IMR-90 (cell line): Measurements from ENCODE around the gene NCOR1. TPM values are rescaled to one million over a fixed set of nuclear protein-coding genes. Genes with fewer than 3 reads are reported as not detected.

Source experiments
- ATAC-seq: fragments of 200-7000 bp; cut with Tn5 transposase; 2 replicates; pipeline ENCODE4 v1.9.1; 2020; ENCODE audit warnings: low read depth, mild to moderate bottlenecking, moderate library complexity
- BruUV-seq: library from RNA; stranded (reverse); fragments of 400-500 nt; replicated peaks from 2 replicates; lab custom pipeline; 2021; lab: Mats Ljungman, UMichigan
- CTCF ChIA-PET: fragments of 300-600 bp; formaldehyde crosslinking; extraction: SDS; loops from one replicate; lab custom pipeline; 2021; ENCODE audit warnings: antibody characterized with exemption; lab: Yijun Ruan, JAX
- POLR2A ChIA-PET: fragments of 300-600 bp; sonication (Branson Sonifier 250); formaldehyde crosslinking; loops from one replicate; lab custom pipeline; 2022; ENCODE audit warnings: antibody characterized with exemption; ENCODE audit not compliant: unreplicated experiment; lab: Charles Lee
- DNase-seq: peaks from one replicate; pipeline ENCODE4 v3.0.0; 2013
- H2AFZ ChIP-seq: replicated peaks from 2 replicates; pipeline ENCODE3; 2013; ENCODE audit warnings: low read length, mild to moderate bottlenecking; ENCODE audit not compliant: poor library complexity
- H2AK5ac ChIP-seq: 2 replicates; pipeline ENCODE4 v1.6.1; 2013; ENCODE audit warnings: low read depth, low read length, inconsistent platforms
- H2AK9ac ChIP-seq: replicated peaks from 2 replicates; pipeline ENCODE3; 2013; ENCODE audit warnings: mild to moderate bottlenecking, low read depth, low read length, moderate library complexity; ENCODE audit not compliant: poor library complexity
- H2BK120ac ChIP-seq: 2 replicates; pipeline ENCODE4 v1.6.1; 2013; ENCODE audit warnings: low read depth, low read length, inconsistent platforms
- H2BK15ac ChIP-seq: 3 replicates; pipeline ENCODE4 v1.6.1; 2013; ENCODE audit warnings: low read depth, low read length, inconsistent platforms
- H2BK20ac ChIP-seq: 2 replicates; pipeline ENCODE4 v1.6.1; 2013; ENCODE audit warnings: low read depth, mild to moderate bottlenecking, inconsistent platforms, low read length, moderate library complexity
- H2BK5ac ChIP-seq: 2 replicates; pipeline ENCODE4 v1.6.1; 2013; ENCODE audit warnings: mild to moderate bottlenecking, low read depth, low read length, inconsistent platforms; ENCODE audit not compliant: poor library complexity, severe bottlenecking
- H3K14ac ChIP-seq: replicated peaks from 2 replicates; pipeline ENCODE4 v1.6.1; 2013; ENCODE audit warnings: low read depth, low read length, inconsistent platforms
- H3K18ac ChIP-seq: 2 replicates; pipeline ENCODE4 v1.6.1; 2013; ENCODE audit warnings: low read depth, low read length, control low read depth
- H3K23ac ChIP-seq: 2 replicates; pipeline ENCODE4 v1.6.1; 2013; ENCODE audit warnings: low read depth, low read length, inconsistent platforms
- H3K27ac ChIP-seq: 2 replicates; pipeline ENCODE4 v1.5.1; 2013; ENCODE audit warnings: mild to moderate bottlenecking, control low read depth, low read length; ENCODE audit not compliant: insufficient read depth
- H3K27me3 ChIP-seq: 2 replicates; pipeline ENCODE4 v1.6.1; 2013; ENCODE audit warnings: low read length; ENCODE audit not compliant: control insufficient read depth, insufficient read depth
- H3K36me3 ChIP-seq: 2 replicates; pipeline ENCODE4 v1.6.1; 2013; ENCODE audit warnings: low read length, mixed read lengths; ENCODE audit not compliant: control insufficient read depth, insufficient read depth
- H3K4ac ChIP-seq: 2 replicates; pipeline ENCODE4 v1.6.1; 2013; ENCODE audit warnings: low read depth, low read length, inconsistent platforms
- H3K4me1 ChIP-seq: 2 replicates; pipeline ENCODE4 v1.6.1; 2013; ENCODE audit warnings: low read length, mixed read lengths; ENCODE audit not compliant: control insufficient read depth, insufficient read depth
- H3K4me2 ChIP-seq: 2 replicates; pipeline ENCODE4 v1.6.1; 2013; ENCODE audit warnings: low read depth, mild to moderate bottlenecking, control low read depth, low read length, moderate library complexity
- H3K4me3 ChIP-seq: 2 replicates; pipeline ENCODE4 v1.5.1; 2013; ENCODE audit warnings: low read depth, mild to moderate bottlenecking, control low read depth, low read length, moderate library complexity; ENCODE audit not compliant: insufficient read depth
- H3K56ac ChIP-seq: 2 replicates; pipeline ENCODE4 v1.6.1; 2013; ENCODE audit warnings: low read length, inconsistent platforms; ENCODE audit not compliant: insufficient read depth; ENCODE audit errors: extremely low read depth
- H3K79me1 ChIP-seq, 2 experiments: 2 replicates each; pipeline ENCODE4 v1.6.1; 2013; ENCODE audit warnings: low read length in 2 of 2, inconsistent platforms in 1 of 2, low read depth in 1 of 2
- H3K9ac ChIP-seq: 2 replicates; pipeline ENCODE4 v1.6.1; 2013; ENCODE audit warnings: low read depth, low read length, control low read depth
- H3K9me1 ChIP-seq: 2 replicates; pipeline ENCODE4 v1.6.1; 2013; ENCODE audit warnings: low read length, inconsistent platforms; ENCODE audit not compliant: insufficient read depth
- H3K9me3 ChIP-seq: 2 replicates; pipeline ENCODE4 v1.6.1; 2013; ENCODE audit warnings: low read length; ENCODE audit not compliant: control insufficient read depth, insufficient read depth
- H4K20me1 ChIP-seq: 2 replicates; pipeline ENCODE4 v1.6.1; 2013; ENCODE audit warnings: low read length, inconsistent platforms; ENCODE audit not compliant: insufficient read depth
- H4K5ac ChIP-seq: 2 replicates; pipeline ENCODE4 v1.6.1; 2013; ENCODE audit warnings: mild to moderate bottlenecking, low read depth, low read length, control low read depth
- H4K8ac ChIP-seq, 2 experiments: 2 replicates each; pipeline ENCODE4 v1.6.1; 2013; ENCODE audit warnings: low read depth in 2 of 2, low read length in 2 of 2, control low read depth in 1 of 2, inconsistent platforms in 1 of 2
- H4K91ac ChIP-seq: 2 replicates; pipeline ENCODE4 v1.6.1; 2013; ENCODE audit warnings: low read depth, low read length, inconsistent platforms; ENCODE audit not compliant: insufficient read depth
- MAFK ChIP-seq: IDR thresholded peaks from 2 replicates; pipeline ENCODE4 v1.6.1; 2012; ENCODE audit warnings: low read depth, low read length, improper control_type of control experiment
- WGBS, 2 experiments: methylation state at CpG; one replicate each; pipeline versions ENCODE4 v1.1.5 to v1.1.7; 2013; ENCODE audit warnings: missing lambda C conversion rate in 2 of 2; ENCODE audit not compliant: insufficient read length in 1 of 2; ENCODE audit errors: extremely low coverage in 2 of 2; 5-methylcytosine and 5-hydroxymethylcytosine counted together
- dilution Hi-C: fragments of 300-500 bp; cut with HindIII; formaldehyde crosslinking; loops from one replicate; pipeline ENCODE4 v1.14.3; 2018; ENCODE audit warnings: low sequenced_read_pairs; ENCODE audit not compliant: unreplicated experiment
- in situ Hi-C: fragments of 300-500 bp; cut with MboI; formaldehyde crosslinking; loops from 3 replicates; pipeline ENCODE4 v1.14.3; 2019; ENCODE audit warnings: low sequenced_read_pairs, inconsistent platforms, mixed read lengths
- intact Hi-C: fragments of 100-400 bp; cut with micrococcal nuclease; formaldehyde crosslinking; loops from 2 replicates; pipeline ENCODE4 v1.10.0; 2022
- polyA plus RNA-seq, 3 experiments: library from polyadenylated mRNA; depleted of rRNA; stranded (reverse); fragments of >200 nt; gene quantifications; 2 replicates each; pipeline ENCODE4 v1.2.3, GENCODE V29; 2012; ENCODE audit warnings: low replicate concordance in 1 of 3
- total RNA-seq: library from RNA; depleted of rRNA; stranded (reverse); fragments of >200 nt; gene quantifications from 2 replicates; pipeline ENCODE4 v1.2.3, GENCODE V29; 2012
- TF ChIP-seq, protein P1 (sequence below): fragments of 150-350 bp; IDR thresholded peaks from 2 replicates; pipeline ENCODE4 v1.6.1; 2017; ENCODE audit warnings: mild to moderate bottlenecking, antibody characterized with exemption, low read length, low read depth
- TF ChIP-seq, protein P2 (sequence below): fragments of 150-350 bp; IDR thresholded peaks from 2 replicates; pipeline ENCODE4 v1.6.1; 2016; ENCODE audit warnings: low read depth, mild to moderate bottlenecking, low read length, moderate library complexity, borderline replicate concordance

Gene NCOR1
- total and polyA plus RNA-seq, 2 of the 4 experiments (the other 2 are of a cell fraction) = 54.5 to 80.3 TPM

DNA sequence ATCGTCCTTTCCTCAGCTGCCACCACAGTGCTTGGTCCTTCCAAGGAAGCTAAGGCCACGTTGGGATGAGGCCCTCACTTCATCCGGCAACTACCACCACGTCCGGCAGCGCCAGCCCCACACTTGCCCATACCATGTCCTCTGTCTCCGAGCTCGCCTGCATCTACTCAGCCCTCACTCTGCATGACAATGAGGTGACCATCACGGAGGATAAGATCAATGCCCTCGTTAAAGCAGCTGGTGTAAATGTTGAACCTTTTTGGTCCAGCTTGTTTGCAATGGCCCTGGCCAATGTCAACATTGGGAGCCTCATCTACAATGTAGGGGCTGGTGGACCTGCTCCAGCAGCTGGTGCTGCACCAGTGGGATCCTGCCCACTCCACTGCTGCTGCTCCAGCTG, 170.8 kb downstream of the NCOR1 start:
- no peak for TF ChIP-seq MAFK
- TF ChIP-seq, protein P1, sequence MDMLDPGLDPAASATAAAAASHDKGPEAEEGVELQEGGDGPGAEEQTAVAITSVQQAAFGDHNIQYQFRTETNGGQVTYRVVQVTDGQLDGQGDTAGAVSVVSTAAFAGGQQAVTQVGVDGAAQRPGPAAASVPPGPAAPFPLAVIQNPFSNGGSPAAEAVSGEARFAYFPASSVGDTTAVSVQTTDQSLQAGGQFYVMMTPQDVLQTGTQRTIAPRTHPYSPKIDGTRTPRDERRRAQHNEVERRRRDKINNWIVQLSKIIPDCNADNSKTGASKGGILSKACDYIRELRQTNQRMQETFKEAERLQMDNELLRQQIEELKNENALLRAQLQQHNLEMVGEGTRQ = no peak
- TF ChIP-seq, protein P2, sequence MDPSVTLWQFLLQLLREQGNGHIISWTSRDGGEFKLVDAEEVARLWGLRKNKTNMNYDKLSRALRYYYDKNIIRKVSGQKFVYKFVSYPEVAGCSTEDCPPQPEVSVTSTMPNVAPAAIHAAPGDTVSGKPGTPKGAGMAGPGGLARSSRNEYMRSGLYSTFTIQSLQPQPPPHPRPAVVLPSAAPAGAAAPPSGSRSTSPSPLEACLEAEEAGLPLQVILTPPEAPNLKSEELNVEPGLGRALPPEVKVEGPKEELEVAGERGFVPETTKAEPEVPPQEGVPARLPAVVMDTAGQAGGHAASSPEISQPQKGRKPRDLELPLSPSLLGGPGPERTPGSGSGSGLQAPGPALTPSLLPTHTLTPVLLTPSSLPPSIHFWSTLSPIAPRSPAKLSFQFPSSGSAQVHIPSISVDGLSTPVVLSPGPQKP = no peak
- CTCF ChIA-PET = no interaction called here

More for the DNA sequence above, 170.8 kb downstream of the NCOR1 start:
- H2AK5ac ChIP-seq = no peak overlapping the region
- 81% methylated on average over 5 of the region's 10 CpGs; no CpG with 5 or more reads in 1 of the 2 experiments for WGBS, 2 experiments
- no peak overlapping the region for H2AFZ ChIP-seq
- no peak overlapping the region for H2AK9ac ChIP-seq
- no peak overlapping the region for H2BK15ac ChIP-seq
- H3K18ac ChIP-seq = no peak overlapping the region
- no peak overlapping the region for H3K14ac ChIP-seq
- H3K79me1 ChIP-seq = peaks cover 28 to 54% of the 10 kb centered on the region in 2 experiments
- no peak overlapping the region for H3K27ac ChIP-seq
- peaks cover 3% of the 10 kb centered on the region; the same call in 1 of the 2 replicates for H4K20me1 ChIP-seq
- POLR2A ChIA-PET = no interaction called here
- no peaks in the 10 kb centered on the region for H3K9me3 ChIP-seq
- dilution Hi-C loops = no loop called here
- no peak overlapping the region for H3K56ac ChIP-seq
- H2BK120ac ChIP-seq = no peak overlapping the region
- peaks cover 39% of the 10 kb centered on the region for H3K36me3 ChIP-seq
- no peak for DNase-seq
- ATAC-seq = no peak
- H3K4ac ChIP-seq = no peak overlapping the region; the same call in 1 of the 2 replicates
- peaks cover 12% of the 10 kb centered on the region for H3K9me1 ChIP-seq
- H3K4me1 ChIP-seq = no peaks in the 10 kb centered on the region
- peak overlapping the region; percentile 15; the same call in 1 of the 2 replicates for H3K23ac ChIP-seq
- H3K4me3 ChIP-seq = no peak overlapping the region
- BruUV-seq = no TSS peak
- in situ Hi-C loops = no loop called here
- intact Hi-C loops = no loop called here
- no peak overlapping the region for H2BK20ac ChIP-seq
- no peak overlapping the region for H3K4me2 ChIP-seq
- H3K27me3 ChIP-seq = no peaks in the 10 kb centered on the region
- no peak overlapping the region for H4K91ac ChIP-seq
- H3K9ac ChIP-seq = no peak overlapping the region
- no peak overlapping the region for H2BK5ac ChIP-seq
- no peak overlapping the region for H4K5ac ChIP-seq
- H4K8ac ChIP-seq = no peak overlapping the region
